Heart left ventricle (tissue), 13 donors: ENCODE results near the gene SMYD1.

Source experiments
- CTCF ChIP-seq, 12 donors: fragments of 200-600 bp; sonication (generic) in 4 of 12; IDR thresholded peaks; one replicate each; pipeline versions ENCODE4 v1.5.0 to v1.8.0; 2018 to 2022; ENCODE audit warnings: antibody characterized with exemption in 12 of 12, mild to moderate bottlenecking in 5 of 12
- POLR2A ChIP-seq, 2 donors: fragments of 450-650 bp; IDR thresholded peaks; one replicate each; pipeline ENCODE4 v1.6.1; 2017; ENCODE audit warnings: antibody characterized with exemption in 2 of 2, mild to moderate bottlenecking in 2 of 2, moderate library complexity in 2 of 2
- donor health status: ischemic (EF 13 %, LVEDD 7.1; RV severe dilation, severe dysfunction).
- donor health status: DM: no; HTN: yes; CAD: no.
- donor health status: DM: no; HTN: no; CAD: no.
- donor health status: ischemic (EF 25% LVEDD 6.9; RV normal size, moderate dysfunction).
- donor health status: ischemic (EF 25% LVEDD 5.7; RV mildly dilated, moderate dysfunction).
- donor health status: ischemic (EF 35%, LVEDD 5.7; RV mildly dilated, moderate dysfunction).
- donor health status: nonischemic (EF 11% LVEDD 7.7; RV severe dilation, severe dysfunction).
- donor health status: DM: yes; HTN: yes; CAD: no.
- donor health status: PGD.
- donor health status: ischemic (EF 29% LVEDD 5.4; RV normal size, mild dysfunction).
- donor health status: nonischemic (EF 23%, LVEDD 6.1; RV moderate dilation, normal function).

DNA sequence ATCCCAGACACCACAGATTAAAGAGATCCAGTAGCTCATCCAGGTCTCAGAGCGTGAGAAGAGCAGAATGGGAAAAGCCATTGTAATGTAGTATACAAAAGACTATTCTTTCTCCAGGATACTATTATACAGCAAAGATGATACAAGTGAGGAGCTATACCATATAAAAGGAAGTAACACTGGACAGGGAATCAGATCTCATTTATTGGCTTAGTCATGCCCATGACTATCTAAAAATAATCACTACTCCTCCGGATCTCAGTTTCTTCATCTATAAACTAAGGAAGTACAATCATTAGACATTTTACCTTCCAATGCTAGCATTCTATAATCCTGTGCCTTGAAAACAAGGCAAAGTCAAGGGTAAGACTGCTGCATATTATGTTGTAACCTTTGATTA is 31.4 kb upstream of the SMYD1 start:
- TF ChIP-seq POLR2A (IDR thresholded peaks at IDR 0.05) (no peak), CTCF (IDR thresholded peaks at IDR 0.05) (no peak)
